HG03439 (cell line): ENCODE results near the gene SLIT2.
A peak's percentile ranks its signal among the peaks of the same experiment; 100 is the strongest.

Source experiments
- ATAC-seq: cut with Tn5 transposase; IDR thresholded peaks from one replicate; pipeline ENCODE4 v1.9.1; 2021; ENCODE audit warnings: mild to moderate bottlenecking, moderate library complexity; ENCODE audit not compliant: unreplicated experiment

The SLIT2 gene

GRCh38 chr4:20251796-20252655 is at the start of gene SLIT2:
Gene SLIT2 (plus strand): TSS chr4:20251905. CDS start chr4:20253816, 1,911 bp downstream.
- peak; percentile 88 for ATAC-seq

- ATAC-seq, result no peak
Measured at GRCh38 chr4:20203508-20203907, 48.2 kb upstream of the SLIT2 start.

GRCh38 chr4:20217521-20217920 is 34.2 kb upstream of the SLIT2 start:
- ATAC-seq, result no peak

- no peak for ATAC-seq
Measured at GRCh38 chr4:20217951-20218350, 33.8 kb upstream of the SLIT2 start.

GRCh38 chr4:20219521-20219920 is 32.2 kb upstream of the SLIT2 start:
- no peak for ATAC-seq

- ATAC-seq, result no peak
Measured at GRCh38 chr4:20237894-20238537, 13.7 kb upstream of the SLIT2 start.

- no peak for ATAC-seq
Measured at GRCh38 chr4:20248155-20248558, 3.5 kb upstream of the SLIT2 start.

- no peak for ATAC-seq
Measured at GRCh38 chr4:20249333-20249732, 2.4 kb upstream of the SLIT2 start.

GRCh38 chr4:20251031-20251795 is 492 bp upstream of the SLIT2 start:
- peak; percentile 17 for ATAC-seq

- ATAC-seq, result no peak
Measured at GRCh38 chr4:20252656-20253282, 1.1 kb downstream of the SLIT2 start.

- ATAC-seq, result no peak
Measured at GRCh38 chr4:20253283-20253734, 1.6 kb downstream of the SLIT2 start.

- no peak for ATAC-seq
Measured at GRCh38 chr4:20253735-20254409, 2.2 kb downstream of the SLIT2 start.

- no peak for ATAC-seq
Measured at GRCh38 chr4:20254511-20255250, 3.0 kb downstream of the SLIT2 start.

- no peak for ATAC-seq
Measured at GRCh38 chr4:20255251-20255586, 3.5 kb downstream of the SLIT2 start.

- no peak for ATAC-seq
Measured at GRCh38 chr4:20255823-20256222, 4.1 kb downstream of the SLIT2 start.

- no peak for ATAC-seq
Measured at GRCh38 chr4:20256381-20256881, 4.7 kb downstream of the SLIT2 start.

- ATAC-seq, result no peak
Measured at GRCh38 chr4:20259707-20260106, 8.0 kb downstream of the SLIT2 start.

GRCh38 chr4:20260821-20261220 is 9.1 kb downstream of the SLIT2 start:
- no peak for ATAC-seq

- ATAC-seq, result no peak
Measured at GRCh38 chr4:20262221-20262620, 10.5 kb downstream of the SLIT2 start.

GRCh38 chr4:20264688-20265087 is 13.0 kb downstream of the SLIT2 start:
- no peak for ATAC-seq
